SK-MEL-5 (cell line): ENCODE data around the gene SCN3B. TPM values are rescaled to one million over a fixed set of nuclear protein-coding genes. Genes with fewer than 3 reads are reported as not detected.

ENCODE experiments used
- DNase-seq: peaks from one replicate; pipeline ENCODE4 v3.0.0-alpha.2; 2016; ENCODE audit warnings: low read depth, low spot score
- in situ Hi-C: cut with HindIII; loops from 2 replicates; pipeline ENCODE4 v1.10.0; 2016; ENCODE audit warnings: low sequenced_read_pairs, high pct_unique_total_duplicates, low pct_unique_long_range_greater_than_20kb
- polyA plus RNA-seq, 2 experiments: library from polyadenylated mRNA; depleted of rRNA; stranded (reverse); fragments of >200 nt; gene quantifications; 2 replicates each; pipeline ENCODE4 v1.2.3, GENCODE V29; 2015
- total RNA-seq: library from RNA; depleted of rRNA; stranded (reverse); fragments of >200 nt; shearing (Covaris generic); gene quantifications from 2 replicates; pipeline ENCODE4 v1.2.3, GENCODE V29; 2014; rRNA removed

Gene SCN3B, protein sequence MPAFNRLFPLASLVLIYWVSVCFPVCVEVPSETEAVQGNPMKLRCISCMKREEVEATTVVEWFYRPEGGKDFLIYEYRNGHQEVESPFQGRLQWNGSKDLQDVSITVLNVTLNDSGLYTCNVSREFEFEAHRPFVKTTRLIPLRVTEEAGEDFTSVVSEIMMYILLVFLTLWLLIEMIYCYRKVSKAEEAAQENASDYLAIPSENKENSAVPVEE
- total RNA-seq: 0.08 and 0.11 TPM in 2 replicates
- polyA plus RNA-seq (2015; cell fraction: cytosol; rRNA removed): 0.04 and 0.08 TPM in 2 replicates
- polyA plus RNA-seq (2015; cell fraction: nucleus; rRNA removed): 0.52 TPM in 1 of 2 replicates, not detected in the other

DNA sequence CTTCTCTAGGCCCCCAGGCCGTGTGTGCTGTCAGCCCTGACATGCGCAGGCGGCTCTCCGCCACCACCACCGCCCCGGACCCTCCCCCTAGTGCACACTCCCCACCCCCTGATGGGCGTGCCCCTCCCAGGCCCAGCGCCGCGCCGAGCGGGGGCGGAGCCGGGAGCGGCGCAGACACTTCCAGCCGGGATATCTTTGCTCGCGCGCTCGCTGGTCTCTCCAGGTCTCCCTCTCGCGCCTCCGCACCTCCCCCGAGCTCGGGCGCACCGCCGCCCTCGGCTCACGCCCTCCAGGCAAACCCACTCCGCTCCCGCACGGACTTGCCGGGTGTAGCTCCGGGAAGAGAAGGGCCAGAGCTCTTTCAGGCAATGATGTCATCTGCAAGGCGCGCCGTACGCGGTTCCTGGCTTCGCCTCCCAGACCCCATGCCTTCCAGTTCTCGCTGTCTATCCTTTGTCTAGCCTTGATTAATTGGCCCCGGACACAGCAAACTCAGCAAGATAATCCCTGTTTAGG lies at the start of gene SCN3B:
TSS of gene SCN3B (minus strand) at position 59 of the 516 bp plus-strand sequence. CDS start 823 bp downstream, outside the sequence.
- in situ Hi-C loops: loop anchor here (10.0 kb wide), 1 partner anchor 60 kb away; no protein-coding TSS in a partner anchor
- DNase-seq: peak; percentile 69

DNA sequence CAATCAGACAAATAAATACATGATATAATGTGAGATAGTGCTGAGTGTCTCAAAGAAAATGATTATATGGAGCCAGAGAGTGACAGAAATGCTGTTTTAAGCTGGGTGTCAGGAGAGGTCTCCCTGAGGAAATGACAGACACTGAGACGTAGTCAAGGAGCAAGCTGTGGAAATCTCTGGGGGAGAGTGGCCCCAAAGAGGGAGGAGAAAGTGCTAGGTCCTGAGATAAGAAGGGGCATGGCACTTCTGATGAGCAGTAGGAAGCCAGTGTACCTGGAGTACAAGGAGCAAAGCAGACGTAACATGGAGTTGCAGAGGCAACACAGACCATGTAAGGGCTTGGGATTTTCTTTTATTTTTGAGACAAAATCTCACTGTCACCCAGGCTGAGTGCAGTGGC lies 48.3 kb upstream of the SCN3B start:
- DNase-seq: no peak
- in situ Hi-C loops: no loop called here

DNA sequence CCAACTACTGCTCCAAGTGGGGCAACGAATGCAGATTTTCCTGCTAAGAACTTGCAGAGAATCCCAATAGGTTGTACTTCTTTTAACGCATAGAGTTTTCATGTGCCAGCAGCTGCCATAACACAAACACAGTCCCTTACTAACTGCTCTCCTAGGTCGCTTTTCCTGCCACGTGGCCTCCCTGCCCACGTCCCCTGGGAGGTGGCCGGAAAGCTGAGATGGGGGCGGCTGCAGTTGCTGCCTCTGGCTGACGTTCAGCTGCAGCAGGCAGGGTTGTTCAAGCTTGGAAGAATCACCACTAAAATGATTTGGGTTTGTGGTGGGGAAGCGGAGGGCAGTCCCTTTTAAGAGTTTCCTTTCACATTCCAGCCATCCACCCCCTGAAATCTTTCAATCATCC lies 47.7 kb upstream of the SCN3B start:
- DNase-seq: no peak
- in situ Hi-C loops: no loop called here

DNA sequence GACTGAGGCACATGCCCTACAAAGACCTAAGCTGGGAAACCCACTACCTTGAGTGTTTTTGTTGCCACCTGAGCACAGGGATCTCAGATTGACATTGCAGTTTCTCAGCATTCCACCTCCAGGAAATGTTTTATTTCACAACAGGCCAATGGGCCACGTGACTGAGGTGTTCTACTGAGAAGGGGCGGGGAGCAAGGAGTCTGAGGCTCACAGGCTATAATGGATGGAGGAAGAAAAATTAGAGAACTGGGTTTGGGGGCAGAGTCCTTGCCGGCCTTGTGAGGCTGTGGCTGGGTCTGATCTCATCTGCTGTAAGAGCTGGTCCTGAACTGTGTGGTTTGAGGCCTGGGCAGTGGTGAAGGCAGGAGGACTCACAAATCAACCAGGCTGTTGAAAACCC lies 46.3 kb upstream of the SCN3B start:
- DNase-seq: no peak
- in situ Hi-C loops: no loop called here

DNA sequence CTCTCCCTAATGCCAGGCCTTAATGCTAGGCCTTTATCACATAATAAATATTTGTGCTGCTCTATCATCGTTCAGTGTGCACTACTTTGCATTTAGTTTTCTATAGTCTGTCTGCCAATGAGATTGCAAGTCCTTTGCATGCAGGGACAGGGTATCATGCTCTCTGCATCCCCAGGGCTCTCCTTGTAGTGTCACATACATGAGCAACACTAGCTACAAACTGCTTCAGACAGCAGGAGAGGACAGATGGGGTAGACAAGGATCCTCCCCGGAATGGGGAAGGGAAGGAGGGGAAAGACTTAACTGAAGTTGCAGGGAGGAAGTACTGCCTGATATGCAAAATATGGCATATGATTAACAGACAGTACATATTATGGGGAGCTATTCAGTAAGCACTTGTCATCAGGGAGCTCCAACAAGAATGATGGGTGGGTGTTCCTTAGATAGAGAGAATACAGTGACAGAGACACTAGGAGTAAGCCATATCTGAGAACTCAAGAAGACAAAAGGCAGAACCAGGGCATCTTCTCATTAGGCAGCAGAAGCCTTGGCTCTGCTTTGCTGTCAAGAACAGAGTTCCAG lies 44.2 kb upstream of the SCN3B start:
- DNase-seq: no peak
- in situ Hi-C loops: no loop called here

DNA sequence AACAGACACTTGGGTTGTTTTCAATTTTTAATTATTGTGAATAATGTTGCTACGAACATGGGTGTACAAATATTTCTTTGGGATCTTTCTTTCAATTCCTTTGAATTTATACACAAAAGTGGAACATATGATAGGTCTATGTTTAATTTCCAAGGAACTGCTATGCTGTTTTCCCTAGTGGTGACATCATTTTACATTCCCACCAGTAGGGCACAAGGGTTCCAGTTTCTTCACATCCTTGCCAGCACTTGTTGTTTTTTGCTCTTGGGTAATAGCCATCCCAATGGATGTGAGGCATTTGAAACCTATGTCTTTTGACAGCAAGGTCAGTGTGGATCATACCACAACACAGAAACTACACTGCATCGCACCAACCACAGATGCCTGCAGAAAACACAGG lies 41.8 kb upstream of the SCN3B start:
- no peak for DNase-seq
- in situ Hi-C loops: no loop called here

DNA sequence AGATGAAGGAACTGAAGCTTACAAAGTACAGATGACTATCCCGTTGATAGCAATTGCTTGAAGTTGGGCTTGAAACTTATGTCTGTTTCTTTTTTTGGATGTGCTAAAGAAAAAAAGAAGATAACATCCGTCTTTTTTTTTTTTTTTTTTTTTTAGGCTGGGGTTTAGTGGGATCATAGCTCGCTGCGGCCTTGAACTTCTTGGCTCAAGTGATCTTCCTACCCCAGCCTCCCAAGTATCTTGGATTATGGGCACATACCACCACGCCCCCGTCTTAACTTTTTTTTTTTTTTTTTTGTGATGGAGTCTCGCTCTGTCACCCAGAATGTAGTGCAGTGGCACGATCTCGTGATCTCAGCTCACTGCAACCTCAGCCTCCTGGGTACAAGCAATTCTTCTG lies 40.8 kb upstream of the SCN3B start:
- in situ Hi-C loops: no loop called here
- no peak for DNase-seq

DNA sequence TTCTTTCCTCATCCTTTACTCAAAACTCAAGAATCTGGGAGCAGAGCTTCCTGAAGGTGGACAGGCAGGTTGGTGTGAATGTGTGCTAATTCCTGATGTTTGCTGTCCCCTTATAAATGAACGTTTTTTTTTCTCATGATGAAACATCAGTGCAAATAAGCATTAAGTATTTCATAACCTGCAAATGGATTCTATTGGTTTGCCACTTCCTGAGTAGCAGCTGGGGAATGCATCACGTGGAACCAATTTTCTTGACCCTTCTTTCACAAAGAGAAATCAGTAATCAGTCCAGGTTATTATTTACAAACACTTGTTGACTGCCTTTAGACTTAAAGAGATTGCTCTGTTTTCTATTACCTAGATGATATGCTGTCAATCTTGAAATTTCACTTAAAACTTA lies 40.1 kb upstream of the SCN3B start:
- DNase-seq: no peak
- in situ Hi-C loops: no loop called here

DNA sequence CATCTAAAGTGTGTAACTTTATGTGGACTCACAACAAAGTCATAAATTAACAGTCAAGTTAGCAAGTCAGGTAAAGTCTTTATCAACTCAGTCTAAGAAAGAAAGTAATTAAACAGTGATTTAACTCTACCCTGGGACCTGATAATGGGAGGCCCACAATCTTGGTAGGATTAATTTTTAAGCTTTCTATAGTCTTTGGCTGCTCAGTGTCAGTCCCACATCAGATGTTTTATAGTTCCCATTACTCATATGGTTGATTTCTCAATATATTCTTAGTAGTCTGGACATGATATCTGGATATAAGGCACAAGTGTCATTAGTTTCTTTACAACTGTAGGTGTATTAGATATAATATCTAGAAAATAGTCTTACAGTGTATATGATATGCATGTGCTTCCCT lies 38.5 kb upstream of the SCN3B start:
- DNase-seq: no peak
- in situ Hi-C loops: no loop called here

DNA sequence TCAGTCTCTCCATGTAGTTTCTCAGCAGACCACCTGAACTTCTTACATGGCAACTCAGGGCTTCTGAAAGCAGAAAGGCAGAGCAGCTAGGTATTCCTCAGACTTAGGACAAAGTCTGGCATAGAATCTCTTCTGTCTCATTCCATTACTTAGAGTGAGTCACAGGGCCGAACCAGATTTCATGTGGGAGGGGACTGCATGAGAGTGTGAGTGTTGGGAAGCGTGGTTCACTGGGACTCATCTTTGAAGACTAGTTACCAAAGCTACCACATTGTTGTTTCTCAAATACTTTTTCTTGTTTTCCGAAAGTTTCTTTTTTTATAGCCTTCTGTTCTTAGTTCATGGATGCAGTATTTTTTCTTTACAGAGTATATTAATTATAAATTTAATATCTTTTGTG lies 36.1 kb upstream of the SCN3B start:
- in situ Hi-C loops: no loop called here
- DNase-seq: no peak

DNA sequence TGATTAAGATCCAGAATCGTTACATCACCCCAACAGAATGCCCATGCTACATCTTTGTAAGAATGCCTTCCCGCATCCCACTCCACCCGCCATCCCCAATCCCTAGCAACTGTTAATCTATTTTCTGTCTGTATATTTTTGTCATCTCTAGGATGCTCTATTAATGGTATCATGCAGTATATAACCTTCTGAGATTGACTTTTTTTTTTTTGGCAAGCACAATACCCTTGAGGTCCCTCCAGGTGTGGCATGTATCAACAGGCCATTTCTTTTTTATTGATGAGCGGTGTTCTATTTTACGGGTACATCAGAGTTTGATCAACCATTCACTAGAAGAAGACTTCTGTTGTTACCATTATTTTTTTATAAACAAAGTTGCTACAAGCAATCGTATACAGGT lies 30.2 kb upstream of the SCN3B start:
- in situ Hi-C loops: no loop called here

DNA sequence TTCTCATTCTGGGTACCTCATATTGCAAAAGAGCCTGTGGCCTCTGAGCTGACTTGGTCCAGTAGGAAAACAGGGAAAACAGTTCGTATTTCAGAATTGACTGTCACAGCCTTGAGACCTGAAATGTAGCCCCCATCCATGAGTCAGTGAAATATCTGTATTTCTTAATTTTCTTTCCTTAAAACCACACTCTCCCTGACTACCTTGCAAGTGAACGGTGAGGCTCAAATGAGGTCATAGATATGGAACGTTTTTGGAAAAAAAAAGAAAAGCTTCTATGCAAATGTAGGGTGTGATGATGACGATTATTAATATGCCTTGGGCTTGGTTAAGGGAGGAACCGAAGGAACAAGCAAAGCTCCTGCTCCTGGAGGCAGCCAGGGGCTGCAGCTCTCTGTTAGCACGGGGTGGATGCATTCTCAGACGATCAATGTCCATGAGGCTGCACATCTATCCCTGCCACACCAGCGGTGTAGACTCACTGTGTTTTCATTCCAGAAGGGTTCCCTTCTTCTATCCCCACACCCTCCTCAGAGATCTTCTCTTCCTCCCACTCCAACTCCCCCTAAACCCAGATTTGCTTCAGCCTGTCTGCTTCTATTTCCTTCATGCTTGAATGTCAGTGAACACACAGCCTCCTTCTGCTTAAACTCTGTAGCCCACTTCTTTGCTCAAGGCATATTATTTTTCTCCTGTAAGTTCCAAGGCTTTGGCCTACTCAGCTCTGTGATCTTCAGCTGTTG lies 29.2 kb upstream of the SCN3B start:
- in situ Hi-C loops: no loop called here
- DNase-seq: no peak

More for the DNA sequence above, 30.2 kb upstream of the SCN3B start:
- no peak for DNase-seq

DNA sequence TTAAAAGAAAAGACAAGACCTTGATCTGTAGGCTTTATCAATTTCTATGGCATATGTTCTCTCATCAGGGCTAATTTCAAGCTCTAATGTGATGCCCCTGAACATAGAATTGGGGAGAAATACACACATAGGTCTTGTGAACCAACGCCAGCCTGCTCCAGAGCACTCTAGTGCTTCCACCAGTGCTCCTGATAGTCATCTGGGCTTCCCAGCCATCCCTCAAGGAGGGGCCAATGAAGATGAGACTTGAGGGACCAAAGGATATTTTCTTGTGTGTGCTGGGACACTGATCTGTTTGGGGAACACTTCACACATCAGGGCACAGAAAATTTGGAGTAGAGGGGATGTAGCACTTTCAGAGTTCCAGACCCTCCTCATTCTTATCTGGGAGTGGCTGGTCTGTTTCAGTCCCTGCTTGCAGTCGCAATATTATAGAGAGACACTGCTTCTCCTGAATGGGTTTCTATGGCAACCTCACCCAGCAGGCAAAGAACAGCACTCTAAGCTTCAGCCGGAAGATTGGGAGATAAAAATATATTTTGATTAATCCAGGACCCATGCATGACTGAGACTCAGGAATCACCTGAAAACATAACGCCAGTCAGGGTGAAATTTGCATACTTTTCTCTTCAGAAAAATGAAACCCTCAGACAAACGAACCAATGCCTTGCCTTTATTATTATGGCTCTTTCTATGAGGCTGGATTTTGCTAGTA lies 28.4 kb upstream of the SCN3B start:
- in situ Hi-C loops: no loop called here
- no peak for DNase-seq

DNA sequence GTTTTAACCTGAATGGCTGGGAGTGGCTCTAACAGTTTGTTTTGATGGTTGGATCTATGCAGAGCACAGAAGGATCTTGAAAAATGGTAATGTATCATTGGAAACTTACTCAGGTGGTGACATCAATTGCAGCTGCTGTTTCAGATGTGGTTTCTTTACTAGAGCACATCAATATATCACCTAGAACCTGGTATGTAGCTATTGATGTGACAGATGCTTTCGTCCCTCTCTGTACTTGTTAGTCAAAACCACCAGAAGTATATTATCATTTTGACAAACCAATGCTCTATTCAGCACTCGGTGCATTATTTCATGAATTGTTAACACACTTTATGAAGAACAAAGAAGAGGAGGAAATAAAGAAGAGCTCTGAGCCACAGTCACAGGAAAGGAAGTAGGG lies 26.6 kb upstream of the SCN3B start:
- in situ Hi-C loops: no loop called here
- no peak for DNase-seq

DNA sequence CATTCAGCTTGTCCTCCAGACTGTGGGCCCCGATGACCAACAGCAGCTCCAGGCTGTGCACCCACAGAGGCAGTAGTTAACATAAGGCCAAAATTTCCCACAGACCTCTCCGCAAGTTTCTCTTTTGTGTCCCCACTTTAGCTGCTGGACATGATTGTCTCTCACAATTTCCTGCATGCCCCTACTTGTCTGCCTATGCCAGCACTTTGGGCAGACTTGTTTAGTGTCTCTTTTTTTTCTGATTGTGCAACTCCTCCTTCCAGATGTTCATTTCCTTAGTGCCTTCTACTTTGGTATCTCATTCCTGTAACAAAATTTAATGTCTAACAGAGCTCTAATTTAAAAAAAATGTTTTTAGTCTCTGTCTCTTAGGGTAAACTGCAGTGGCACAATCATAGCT lies 23.8 kb upstream of the SCN3B start:
- DNase-seq: no peak

DNA sequence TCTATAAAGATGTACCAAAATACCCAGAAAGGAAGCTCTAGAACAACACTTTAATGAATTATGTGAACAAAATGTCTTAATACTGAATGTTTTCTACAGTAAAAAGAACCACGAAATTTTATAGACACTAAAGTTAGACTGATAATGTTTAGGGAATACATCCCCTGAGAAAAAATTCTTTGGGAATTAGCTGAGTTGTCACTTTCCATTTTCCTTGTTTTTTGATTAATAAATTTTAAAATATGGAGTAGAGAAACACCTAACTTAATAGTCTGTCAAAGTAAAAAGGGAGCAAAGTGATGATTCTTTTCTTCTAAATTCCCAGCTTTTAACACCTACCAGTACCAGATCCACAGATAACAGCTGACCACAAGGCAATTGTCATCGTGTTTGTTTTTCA lies 23.1 kb upstream of the SCN3B start:
- no peak for DNase-seq
- in situ Hi-C loops: no loop called here

More for the DNA sequence above, 23.8 kb upstream of the SCN3B start:
- in situ Hi-C loops: no loop called here

DNA sequence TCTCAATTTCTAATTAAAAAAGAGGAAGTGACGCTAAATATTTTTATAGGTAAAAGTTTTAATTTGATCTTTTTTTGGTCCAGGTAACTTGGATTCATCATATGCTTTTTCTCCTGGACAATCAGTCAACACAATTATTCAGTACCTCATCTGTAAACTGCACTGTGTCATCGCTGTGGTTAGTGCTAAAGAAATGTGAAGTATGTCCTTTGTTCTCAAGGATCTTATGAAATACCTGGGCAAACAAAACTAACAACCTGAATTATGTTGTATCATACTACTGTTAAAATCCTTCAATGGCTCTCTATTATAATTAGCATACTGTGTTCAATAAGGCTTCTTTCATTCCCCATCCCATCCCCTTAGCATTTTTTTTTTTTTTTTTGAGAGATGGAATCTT lies 19.9 kb upstream of the SCN3B start:
- DNase-seq: no peak
- in situ Hi-C loops: no loop called here

DNA sequence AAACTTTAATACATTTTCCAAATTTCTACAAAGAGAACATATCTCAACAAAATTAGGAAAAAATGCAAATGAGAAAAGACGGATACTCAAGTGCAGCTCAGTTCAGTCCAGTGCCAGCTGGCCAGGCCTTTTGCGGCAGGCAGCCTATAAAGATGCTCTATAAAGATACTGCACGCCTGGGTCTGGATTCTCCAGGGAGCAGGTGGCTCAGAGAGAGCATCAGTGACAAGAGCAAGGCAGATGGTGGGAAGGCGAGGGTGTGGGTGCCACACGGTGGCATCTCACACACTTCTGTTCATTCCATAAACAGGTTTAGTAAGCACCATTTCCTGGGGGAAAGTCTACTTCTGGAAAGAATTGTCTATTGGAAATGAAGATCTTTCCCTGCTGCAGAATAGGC lies 18.1 kb upstream of the SCN3B start:
- no peak for DNase-seq
- in situ Hi-C loops: no loop called here
